ENCODE results near the gene KIF5A.
"Not testable (repeated sequence)": the region's sequence is repeated elsewhere in the genome, so short reads cannot be mapped to it uniquely, and the experiment has no call there.

The KIF5A gene

GRCh38 chr12:57549909-57550640, at the start of gene KIF5A:
KIF5A (plus strand) TSS chr12:57550044; CDS start chr12:57550272, 228 bp downstream.
- DNase-seq = no peak

GRCh38 chr12:57500213-57500612, 49.6 kb upstream of the KIF5A start:
- no peak for DNase-seq

GRCh38 chr12:57502311-57502969, 47.4 kb upstream of the KIF5A start:
- DNase-seq = not testable (repeated sequence)

- DNase-seq = not testable (repeated sequence)
These were observed 43.3 kb upstream of the KIF5A start for GRCh38 chr12:57506541-57506940.

GRCh38 chr12:57507796-57508195, 42.0 kb upstream of the KIF5A start:
- not testable (repeated sequence) for DNase-seq

- DNase-seq = no peak
These were observed 38.7 kb upstream of the KIF5A start for GRCh38 chr12:57511161-57511560.

GRCh38 chr12:57511588-57512325, 38.1 kb upstream of the KIF5A start:
- no peak for DNase-seq

- DNase-seq = no peak
These were observed 37.2 kb upstream of the KIF5A start for GRCh38 chr12:57512665-57513064.

GRCh38 chr12:57513266-57513665, 36.6 kb upstream of the KIF5A start:
- DNase-seq = no peak

- DNase-seq = not testable (repeated sequence)
These were observed 36.2 kb upstream of the KIF5A start for GRCh38 chr12:57513677-57514076.

- DNase-seq = not testable (repeated sequence)
These were observed 35.6 kb upstream of the KIF5A start for GRCh38 chr12:57514246-57514645.

- no peak for DNase-seq
These were observed 35.0 kb upstream of the KIF5A start for GRCh38 chr12:57514720-57515407.

- DNase-seq = no peak
These were observed 34.4 kb upstream of the KIF5A start for GRCh38 chr12:57515408-57515933.

- DNase-seq = no peak
These were observed 33.8 kb upstream of the KIF5A start for GRCh38 chr12:57515934-57516541.

GRCh38 chr12:57516617-57517153, 33.2 kb upstream of the KIF5A start:
- DNase-seq = no peak

GRCh38 chr12:57517187-57517586, 32.7 kb upstream of the KIF5A start:
- DNase-seq = peak; percentile 59

GRCh38 chr12:57517718-57518117, 32.1 kb upstream of the KIF5A start:
- DNase-seq = not testable (repeated sequence)

- peak; percentile 33 for DNase-seq
These were observed 31.5 kb upstream of the KIF5A start for GRCh38 chr12:57518176-57518919.

- peak; percentile 52 for DNase-seq
These were observed 30.7 kb upstream of the KIF5A start for GRCh38 chr12:57518920-57519795.

- DNase-seq = peak; percentile 28
These were observed 30.1 kb upstream of the KIF5A start for GRCh38 chr12:57519796-57520052.
